HG02970 (cell line): ENCODE data around the gene SLC6A7.

Experiments used
- ATAC-seq: cut with Tn5 transposase; IDR thresholded peaks from one replicate; pipeline ENCODE4 v1.9.1; 2021; ENCODE audit warnings: mild to moderate bottlenecking, moderate library complexity, moderate number of reproducible peaks; ENCODE audit not compliant: unreplicated experiment, low FRiP score

The SLC6A7 gene

DNA sequence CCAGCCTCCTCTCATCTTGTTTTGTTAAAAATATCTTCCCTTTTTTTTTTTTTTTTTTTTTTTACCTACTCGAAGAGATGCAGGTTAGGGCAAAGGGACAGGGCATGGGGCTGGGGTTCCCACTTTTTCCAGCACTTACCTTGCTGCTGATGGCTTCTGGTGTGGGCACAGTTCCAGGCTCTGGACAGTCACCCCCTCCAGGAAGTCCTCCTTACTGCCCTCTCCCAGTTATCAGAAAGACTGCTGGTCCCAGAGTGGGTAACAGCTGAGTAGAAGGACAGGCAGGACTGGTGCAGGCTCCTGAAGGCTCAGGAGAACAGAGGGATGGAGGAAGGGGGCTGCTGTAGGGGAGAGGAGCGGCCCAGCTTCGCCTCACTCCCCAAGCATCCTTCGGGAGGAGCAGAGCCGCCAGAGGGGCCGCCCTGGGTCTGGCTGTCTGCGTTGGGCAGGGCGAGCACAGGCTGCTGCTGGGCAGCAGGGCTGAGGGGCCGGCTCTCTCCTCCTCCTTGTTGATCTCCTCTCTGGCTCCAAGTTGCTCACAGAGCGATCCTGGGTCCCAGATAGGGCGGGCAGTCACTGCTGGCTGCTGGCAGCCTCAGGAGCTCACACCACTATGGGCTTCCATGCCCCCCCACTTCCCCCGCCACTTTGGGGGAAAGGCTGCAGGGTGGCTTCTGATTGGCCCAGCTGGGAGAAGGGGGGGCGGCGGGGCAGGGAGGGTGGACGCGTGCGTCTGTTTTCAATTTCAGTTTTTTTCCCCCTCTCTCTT, 34.4 kb upstream of the SLC6A7 start, which contains the start of gene PDGFRB:
Gene PDGFRB, minus strand, starts transcription at position 588 of the 769 bp plus-strand sequence. CDS start 18,798 bp downstream, outside the sequence.
- no peak for ATAC-seq

DNA sequence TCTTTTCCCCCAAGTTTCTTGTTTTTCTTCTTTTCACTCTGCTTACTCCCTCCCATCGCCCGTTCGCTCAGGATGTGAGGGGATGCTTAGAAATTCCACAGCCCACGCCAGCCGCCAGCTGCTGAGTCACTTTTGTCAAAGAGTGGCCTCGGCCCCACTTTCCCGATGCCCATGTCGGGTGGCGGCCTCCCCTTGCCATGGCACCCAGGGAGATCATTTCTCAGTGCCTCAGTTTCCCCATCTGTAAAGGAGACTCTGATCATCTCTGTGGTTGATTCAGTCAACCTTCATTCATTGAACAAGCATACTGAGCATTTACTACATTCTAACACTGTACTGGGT, 33.9 kb upstream of the SLC6A7 start:
- no peak for ATAC-seq

DNA sequence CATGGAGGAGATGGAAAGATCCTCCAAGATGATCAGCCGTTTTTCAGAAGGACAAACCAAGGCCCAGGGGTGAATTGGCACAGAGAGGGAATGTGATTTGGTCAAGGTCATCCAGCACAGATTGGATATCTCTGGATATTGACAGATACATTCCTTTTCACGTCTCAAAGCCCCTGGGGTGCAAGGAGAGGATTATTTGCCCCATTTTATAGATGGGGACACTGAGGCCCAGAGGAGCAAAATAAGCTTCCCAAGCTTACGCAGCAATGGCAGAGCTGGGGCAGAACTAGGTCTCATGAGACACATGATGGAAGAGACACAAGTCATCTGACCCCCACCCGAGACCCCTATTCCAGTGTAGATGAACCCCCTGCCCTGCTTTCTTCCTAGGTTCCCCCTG, 33.3 kb upstream of the SLC6A7 start:
- no peak for ATAC-seq

DNA sequence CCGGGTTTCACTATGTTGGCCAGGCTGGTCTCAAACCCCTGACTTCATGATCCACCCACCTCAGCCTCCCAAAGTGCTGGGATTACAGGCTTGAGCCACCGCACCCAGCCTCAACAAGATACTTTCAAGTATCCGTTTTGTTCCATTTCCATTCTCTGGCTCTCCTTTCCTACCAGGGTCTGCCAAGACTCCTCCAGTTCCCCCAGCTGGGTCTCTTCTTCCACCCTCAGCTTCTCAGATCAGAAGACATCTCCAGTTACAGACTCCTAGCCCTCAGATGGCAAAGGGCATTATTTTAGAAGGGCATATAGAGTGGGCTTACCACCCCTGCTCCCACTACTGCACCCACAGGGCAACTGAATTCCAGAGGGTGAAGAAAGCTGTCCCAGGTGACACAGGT, 32.7 kb upstream of the SLC6A7 start:
- ATAC-seq: no peak

DNA sequence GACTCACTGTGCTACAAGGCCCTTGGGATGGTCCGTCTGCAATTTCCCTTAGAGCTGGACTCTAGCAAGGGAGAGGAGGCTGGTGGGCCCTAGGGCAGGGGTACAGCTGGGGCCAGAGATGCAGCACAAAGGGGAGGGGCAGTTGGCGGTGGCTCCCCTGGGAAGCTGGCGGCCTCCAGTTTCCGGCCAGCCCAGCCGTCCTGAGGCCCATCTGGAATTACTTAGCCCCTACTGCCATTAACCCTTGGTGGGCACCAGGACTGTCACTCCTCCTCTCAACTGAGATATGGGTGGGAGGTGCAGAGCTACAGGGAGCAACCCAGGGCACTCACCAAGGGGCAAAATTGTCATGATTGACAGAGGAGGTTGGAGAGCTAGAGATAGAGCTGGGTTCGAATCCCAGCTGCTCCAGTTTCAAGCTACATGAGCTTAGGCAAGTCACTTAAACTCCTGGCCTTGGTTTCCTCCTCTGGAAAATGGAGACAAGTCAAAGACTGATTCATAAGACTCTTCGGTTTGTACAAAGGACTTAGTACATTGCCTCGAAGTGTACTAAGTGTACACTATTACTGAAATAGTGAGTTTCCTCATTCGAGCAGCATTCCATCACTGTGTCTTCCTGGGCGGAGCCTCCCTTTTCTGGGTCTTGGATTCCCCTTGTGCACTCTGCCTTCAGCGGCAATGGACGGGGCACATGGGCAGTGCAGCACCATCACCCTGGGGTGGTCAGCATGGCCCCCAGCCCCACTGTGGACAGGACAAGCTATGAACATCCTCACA, 31.5 kb upstream of the SLC6A7 start:
- no peak for ATAC-seq

DNA sequence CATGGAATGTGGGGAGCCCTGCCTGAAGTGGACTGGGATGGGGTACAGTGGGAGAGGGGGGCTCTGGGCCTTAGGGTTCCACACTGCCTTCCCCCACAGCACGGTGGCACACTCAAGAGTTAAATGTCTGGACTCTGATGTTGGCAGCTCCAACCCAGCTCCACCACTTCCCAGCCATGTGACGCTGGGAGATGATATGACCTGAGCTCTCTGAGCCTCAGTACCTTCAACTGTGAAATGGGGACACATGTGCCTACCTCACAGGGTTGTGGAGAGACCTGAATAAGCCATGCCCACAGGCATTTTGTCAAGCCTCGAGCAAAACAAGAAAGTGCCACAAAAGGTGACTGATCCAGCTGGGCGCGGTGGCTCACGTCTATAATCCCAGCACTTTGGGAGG, 30.8 kb upstream of the SLC6A7 start:
- no peak for ATAC-seq

DNA sequence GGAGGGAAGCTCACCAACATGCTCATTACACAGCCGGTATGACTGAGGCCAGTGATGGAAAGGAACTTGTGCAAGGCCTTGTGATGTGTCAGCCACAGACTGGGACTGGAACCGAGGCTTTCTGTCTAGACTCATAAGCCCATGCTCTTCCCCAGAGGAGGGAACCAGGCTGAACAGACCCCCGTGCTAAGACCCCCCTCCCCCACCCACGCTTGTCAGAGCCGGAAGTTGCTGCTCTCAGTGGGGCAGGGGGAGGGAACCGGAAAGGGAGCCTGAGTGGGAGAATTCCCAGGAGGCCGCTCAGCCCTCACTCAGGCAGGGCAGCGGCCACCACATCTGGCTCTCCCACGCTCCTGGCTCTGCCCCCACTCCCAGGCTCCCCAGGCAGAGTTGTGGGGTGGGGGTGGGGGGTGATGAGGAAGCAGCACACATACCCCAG, 30.1 kb upstream of the SLC6A7 start:
- no peak for ATAC-seq

DNA sequence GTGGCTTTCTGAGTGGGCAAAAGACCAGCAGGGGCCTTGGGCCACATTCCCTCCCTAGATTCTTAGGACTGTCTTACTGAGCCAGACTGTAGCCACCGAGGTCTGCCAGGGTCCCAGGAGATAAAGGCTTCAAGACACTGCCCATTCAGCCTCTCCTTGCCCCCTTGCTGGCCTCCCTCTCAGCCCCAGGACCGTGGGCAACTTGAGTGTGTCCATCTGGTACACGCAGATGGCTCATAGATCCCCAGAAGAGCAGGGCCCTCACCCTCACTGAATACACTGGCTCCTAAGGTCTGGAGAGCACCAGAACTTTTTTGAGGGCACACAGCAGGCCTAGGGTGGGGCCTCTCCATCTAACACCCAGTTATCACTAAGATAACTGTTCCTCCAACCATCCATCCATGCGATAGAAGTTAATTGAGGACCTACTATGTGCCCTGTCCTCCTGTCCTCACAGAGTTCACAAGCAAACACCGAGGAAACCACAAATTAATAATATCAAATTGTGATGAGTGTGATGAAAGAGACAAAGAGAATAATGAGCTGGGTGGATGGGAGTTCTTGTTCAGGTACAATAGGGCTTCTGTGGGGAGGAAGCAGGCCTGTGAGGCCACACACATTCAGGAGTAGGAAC, 29.3 kb upstream of the SLC6A7 start:
- ATAC-seq: no peak

DNA sequence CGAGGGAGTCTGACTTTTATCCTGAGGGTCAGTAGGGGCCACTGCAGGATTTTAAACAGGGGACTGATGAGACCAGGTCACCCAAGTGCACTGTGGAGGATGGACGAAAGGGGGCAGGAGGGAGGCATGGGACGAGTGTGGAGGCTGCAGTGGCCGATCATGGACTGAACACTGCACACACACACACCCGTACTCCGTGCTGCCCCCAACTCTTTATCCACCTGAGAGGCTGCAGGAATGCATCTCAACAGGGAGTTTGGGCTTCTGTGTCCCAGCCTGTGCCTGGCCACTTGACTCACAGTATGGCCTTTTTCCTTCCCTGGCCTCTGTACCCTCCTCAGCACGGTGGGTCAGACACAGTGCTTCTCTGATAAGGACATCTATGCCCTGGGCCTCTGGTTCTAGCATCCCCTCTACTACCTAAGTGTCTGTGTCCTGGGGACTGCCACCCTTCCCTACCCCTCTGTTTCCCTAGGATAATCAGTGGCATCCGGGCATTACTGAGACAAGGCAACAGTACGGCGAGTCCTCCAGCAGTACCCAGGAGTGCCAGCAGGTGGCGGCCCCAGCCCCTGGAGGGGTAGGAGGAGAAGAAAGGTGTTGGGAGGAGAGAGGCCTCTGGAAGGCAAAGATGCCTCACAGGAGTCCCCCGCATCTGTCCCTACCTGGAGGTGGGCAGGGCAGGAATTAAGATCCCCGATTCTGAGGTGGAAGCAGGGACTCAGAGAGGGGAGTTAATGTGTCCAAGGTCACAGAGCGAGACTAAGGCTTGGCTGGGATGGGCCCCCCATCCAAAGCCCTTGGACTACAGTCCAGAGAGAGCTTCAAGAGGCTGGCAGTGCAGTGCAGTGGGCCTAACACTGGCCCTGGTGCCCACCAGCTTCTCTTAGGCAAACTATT, 28.4 kb upstream of the SLC6A7 start:
- ATAC-seq: peak; percentile 52

DNA sequence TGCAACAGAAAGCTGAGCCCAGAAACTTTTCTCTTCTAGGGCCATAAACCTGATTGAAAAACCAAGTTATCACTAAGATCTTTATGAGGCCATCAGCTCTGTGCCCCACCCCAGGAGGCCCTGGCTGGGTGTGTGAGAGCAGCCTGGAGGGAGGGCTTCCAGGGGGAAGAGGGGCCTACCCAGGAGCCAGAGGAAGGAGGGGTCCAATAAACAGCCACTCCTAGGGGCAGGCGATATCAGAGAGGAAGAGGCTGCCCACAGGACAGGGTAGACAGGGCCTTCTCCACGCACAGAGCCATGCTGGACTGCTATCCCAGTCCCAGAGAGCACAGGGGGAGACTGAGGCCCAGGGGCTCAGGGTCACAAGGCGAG, 27.7 kb upstream of the SLC6A7 start:
- ATAC-seq: no peak

DNA sequence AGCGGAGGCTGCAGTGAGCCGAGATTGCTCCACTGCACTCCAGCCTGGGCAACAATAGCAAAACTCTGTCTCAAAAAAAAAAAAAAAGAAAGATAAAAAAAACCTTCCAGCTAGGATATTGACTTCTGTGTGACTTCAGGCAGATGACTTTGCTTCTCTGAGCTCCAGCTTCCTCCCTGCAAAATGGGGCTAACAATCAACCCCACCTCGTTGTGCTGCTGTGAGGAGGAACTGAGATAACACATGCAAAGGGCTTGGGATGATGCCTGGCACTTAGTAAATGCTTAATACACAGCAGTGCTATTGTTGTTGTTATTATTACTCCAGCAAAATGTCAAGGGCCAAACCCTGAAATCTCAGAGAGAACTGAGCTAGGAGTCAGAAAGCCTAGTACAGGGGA, 26.8 kb upstream of the SLC6A7 start:
- no peak for ATAC-seq

DNA sequence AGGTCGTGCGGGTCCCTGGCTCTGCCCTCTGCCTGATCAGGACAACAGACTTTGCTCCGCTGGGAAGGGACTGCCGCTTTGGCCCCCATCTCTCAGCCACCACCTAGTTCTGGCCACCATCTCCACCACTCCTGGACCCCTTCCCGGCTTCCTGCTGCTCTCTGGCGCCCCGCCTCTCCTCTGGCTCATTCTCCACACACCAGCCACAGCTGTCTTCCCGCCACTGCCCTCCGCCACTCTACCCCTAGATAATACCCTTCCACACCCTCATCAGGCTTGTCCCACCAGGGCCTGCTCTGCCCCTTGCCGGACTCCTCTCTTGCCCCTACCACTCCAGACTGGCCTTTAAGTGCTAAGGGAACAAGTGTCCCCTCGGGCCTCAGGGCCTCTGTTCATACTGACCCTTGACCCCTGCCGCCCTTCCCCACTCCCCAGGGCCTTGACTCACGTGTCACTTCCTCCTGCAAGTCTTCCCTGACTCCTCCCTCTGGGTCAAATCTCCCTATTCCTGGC, 26.3 kb upstream of the SLC6A7 start:
- ATAC-seq: no peak

DNA sequence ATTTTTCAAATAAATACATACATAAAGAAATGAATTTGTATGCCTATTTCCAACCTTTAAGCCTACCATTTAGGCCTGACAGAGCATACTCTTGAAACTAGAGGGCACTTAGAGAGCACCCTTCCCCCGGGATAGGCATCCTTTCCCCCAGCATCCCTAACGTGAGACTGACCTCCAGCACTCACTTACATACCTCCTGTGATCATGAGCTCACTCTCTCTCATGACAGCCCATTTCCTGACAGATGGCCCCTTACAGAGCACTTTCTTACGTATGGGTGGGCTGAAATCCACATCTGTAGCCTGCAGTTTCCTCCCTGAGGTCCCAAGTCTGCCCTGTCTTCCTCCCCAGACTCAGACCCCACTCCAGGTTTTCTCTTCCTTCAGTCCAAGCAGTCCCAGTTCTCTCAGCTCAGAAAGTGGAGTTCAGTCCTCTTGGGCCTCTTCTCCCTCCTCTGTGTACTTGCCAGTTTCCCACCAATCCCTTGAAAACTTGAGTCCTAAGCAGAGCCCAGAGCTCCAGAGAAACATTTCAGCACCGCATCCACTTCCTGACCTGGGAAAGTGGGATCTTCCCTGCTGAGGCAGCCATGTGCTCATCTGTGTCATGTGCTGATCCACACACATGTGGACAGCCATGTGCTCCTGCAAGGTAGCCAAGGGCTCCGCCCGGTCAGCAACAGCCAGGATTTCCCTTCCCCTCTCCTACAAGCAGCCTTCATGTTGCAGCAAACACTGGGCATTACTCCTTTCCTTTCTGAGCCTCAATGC, 25.5 kb upstream of the SLC6A7 start:
- ATAC-seq: no peak

DNA sequence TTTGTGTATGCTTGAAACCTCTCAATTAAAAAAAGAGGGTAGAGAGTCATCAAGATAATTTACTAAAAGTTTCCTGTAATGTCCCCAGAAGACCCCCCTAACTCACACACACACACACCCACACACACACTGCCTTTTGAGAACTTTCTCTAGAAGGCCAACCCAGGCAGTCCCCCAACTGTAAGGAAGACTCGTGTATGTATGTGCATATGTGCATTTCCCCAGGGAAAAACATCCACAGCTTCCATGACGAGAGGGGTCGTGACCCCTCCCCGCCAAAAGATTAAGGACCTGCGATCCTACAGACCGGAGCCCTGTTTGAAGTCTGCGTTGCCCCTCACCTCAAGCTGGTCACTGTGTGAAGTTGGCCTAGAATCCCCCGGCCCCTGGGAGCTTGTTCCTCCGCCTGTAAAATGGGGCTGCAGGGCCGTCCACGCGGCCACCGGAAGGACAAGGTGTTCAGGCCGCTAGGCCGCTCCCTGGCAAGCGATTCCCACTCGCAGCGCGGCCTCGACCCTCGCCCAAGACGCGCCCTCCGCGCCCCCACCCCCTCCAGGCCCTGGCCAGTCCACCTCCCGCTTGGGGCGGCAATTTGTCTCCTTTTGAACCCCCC, 23.7 kb upstream of the SLC6A7 start:
- ATAC-seq: no peak

DNA sequence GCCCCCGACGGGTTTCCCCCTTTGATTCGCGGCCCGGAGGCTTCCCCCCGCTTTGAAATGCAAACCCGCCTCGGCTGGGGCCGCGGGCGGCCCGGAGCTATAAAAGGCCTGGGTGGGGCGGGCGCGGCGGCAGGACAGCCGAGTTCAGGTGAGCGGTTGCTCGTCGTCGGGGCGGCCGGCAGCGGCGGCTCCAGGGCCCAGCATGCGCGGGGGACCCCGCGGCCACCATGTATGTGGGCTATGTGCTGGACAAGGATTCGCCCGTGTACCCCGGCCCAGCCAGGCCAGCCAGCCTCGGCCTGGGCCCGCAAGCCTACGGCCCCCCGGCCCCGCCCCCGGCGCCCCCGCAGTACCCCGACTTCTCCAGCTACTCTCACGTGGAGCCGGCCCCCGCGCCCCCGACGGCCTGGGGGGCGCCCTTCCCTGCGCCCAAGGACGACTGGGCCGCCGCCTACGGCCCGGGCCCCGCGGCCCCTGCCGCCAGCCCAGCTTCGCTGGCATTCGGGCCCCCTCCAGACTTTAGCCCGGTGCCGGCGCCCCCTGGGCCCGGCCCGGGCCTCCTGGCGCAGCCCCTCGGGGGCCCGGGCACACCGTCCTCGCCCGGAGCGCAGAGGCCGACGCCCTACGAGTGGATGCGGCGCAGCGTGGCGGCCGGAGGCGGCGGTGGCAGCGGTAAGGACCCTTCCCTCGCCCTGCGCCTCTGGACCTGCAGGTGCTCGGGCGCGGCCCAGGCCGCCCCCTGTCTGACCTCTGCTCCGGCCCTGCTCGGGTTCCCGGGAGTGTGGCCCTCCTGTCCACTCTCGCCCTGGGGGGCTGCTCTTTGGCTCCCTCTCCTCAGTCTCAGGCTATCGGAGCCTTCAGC, 23.0 kb upstream of the SLC6A7 start, which contains the start of gene CDX1:
Gene CDX1, plus strand, starts transcription at position 129 of the 862 bp plus-strand sequence. Its CDS starts 99 bp downstream, at position 228.
- ATAC-seq: no peak

DNA sequence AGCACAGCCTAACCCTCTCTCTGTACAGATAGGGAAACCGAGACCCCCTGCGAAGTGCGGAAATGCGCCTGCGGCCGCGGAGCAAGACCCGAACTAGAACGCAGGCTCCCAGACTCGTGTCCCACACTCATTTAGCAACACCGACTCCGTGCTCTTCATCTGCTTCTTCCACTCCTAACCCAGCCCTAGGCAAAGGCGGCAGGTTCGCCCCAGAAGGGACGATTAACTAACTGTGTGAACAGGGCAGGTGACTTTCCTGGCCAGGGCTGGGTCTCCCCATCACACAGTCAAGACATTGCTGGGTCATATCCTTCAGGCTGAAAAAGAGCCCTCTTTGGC, 22.4 kb upstream of the SLC6A7 start:
- ATAC-seq: no peak

DNA sequence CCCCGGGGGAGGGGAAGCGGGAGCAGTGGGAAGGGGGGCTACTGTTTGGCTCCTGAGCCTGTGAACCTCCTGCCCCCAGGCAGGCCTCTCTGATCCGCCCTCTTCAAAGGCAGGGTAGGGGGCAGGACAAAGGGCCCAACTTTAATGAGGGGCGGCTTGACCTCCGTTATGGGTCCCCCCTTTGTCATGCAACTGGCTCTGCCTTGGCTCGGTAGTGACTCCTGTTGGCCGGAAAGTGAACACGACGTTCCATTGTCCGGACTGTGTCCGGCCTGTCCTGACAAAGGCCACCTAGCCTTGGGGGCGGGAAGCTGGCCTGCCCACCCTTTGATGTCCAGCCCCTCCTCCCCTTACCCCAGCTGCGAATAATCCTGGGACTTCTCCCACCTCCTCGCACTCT, 22.0 kb upstream of the SLC6A7 start:
- no peak for ATAC-seq

DNA sequence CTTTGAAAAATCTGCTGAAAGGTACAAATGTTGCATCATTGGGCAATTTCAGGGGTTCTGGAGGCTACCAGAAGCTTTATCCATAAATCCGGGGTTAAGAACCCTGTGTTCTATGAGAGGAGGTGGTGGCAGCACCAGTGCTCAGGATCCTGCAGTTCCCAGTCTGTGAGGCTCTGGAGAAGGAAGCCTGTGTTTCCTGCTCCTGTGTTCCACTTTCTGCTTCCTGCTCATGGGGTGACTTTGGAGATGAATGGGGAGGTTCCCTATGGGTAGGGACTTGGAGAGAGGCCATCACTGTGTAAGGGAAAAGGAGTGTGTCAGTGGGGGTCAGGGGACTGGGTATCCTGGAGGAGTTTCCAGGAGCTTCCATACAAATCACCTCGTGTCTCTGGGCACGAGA, 21.0 kb upstream of the SLC6A7 start:
- no peak for ATAC-seq
